Fibroblast of skin of left quadriceps (primary cell): Measurements from ENCODE around the gene IRS1.
A peak's percentile ranks its signal among the peaks of the same experiment; 100 is the strongest.

ENCODE experiments used
- DNase-seq, 2 experiments: peaks; one replicate each; pipeline ENCODE4 v3.0.0-alpha.2; 2013; ENCODE audit warnings: low read depth in 2 of 2

The IRS1 gene

GRCh38 chr2:226727251-226727650 lies 72.4 kb downstream of the IRS1 start:
- no peak for DNase-seq

GRCh38 chr2:226726546-226726945 lies 73.1 kb downstream of the IRS1 start:
- no peak for DNase-seq

- DNase-seq, result no peak
These were observed 74.3 kb downstream of the IRS1 start for GRCh38 chr2:226725126-226725860.

GRCh38 chr2:226721541-226721940 lies 78.1 kb downstream of the IRS1 start:
- DNase-seq, result peak in 1 of 2 experiments; percentile 53

- no peak for DNase-seq
These were observed 78.7 kb downstream of the IRS1 start for GRCh38 chr2:226720948-226721347.

- DNase-seq, result no peak
These were observed 81.9 kb downstream of the IRS1 start for GRCh38 chr2:226717719-226718118.

- no peak for DNase-seq
These were observed 83.5 kb downstream of the IRS1 start for GRCh38 chr2:226716126-226716525.

GRCh38 chr2:226715347-226715990 lies 84.2 kb downstream of the IRS1 start:
- no peak for DNase-seq

- no peak for DNase-seq
These were observed 86.7 kb downstream of the IRS1 start for GRCh38 chr2:226712941-226713340.

GRCh38 chr2:226711606-226712296 lies 87.9 kb downstream of the IRS1 start:
- no peak for DNase-seq

- no peak for DNase-seq
These were observed 92.1 kb downstream of the IRS1 start for GRCh38 chr2:226707499-226707898.

- no peak for DNase-seq
These were observed 93.7 kb downstream of the IRS1 start for GRCh38 chr2:226705965-226706364.

- DNase-seq, result no peak
These were observed 94.3 kb downstream of the IRS1 start for GRCh38 chr2:226705133-226705886.

- no peak for DNase-seq
These were observed 96.1 kb downstream of the IRS1 start for GRCh38 chr2:226703514-226703913.

- DNase-seq, result no peak
These were observed 97.2 kb downstream of the IRS1 start for GRCh38 chr2:226702376-226702775.

- peak; percentile 99 to 100 for DNase-seq
These were observed 98.6 kb downstream of the IRS1 start for GRCh38 chr2:226701052-226701451.

- DNase-seq, result no peak
These were observed 100.3 kb downstream of the IRS1 start for GRCh38 chr2:226699321-226699720.

GRCh38 chr2:226698671-226699070 lies 100.9 kb downstream of the IRS1 start:
- no peak for DNase-seq

GRCh38 chr2:226694586-226695284 lies 104.9 kb downstream of the IRS1 start:
- DNase-seq, result no peak

GRCh38 chr2:226694149-226694548 lies 105.5 kb downstream of the IRS1 start:
- no peak for DNase-seq

- DNase-seq, result no peak
These were observed 106.1 kb downstream of the IRS1 start for GRCh38 chr2:226693521-226693920.
